ENCODE results near the gene CST6.
"Not testable (repeated sequence)": the region's sequence is repeated elsewhere in the genome, so short reads cannot be mapped to it uniquely, and the experiment has no call there.

CST6 gene

GRCh38 chr11:66015936-66016792 lies 4.4 kb downstream of the CST6 start:
- no peak for DNase-seq

GRCh38 chr11:66016793-66017177 lies 5.0 kb downstream of the CST6 start:
- DNase-seq, result no peak

- DNase-seq, result no peak
These were observed 5.5 kb downstream of the CST6 start for GRCh38 chr11:66017321-66017720.

GRCh38 chr11:66020212-66020611 lies 8.4 kb downstream of the CST6 start:
- no peak for DNase-seq

- DNase-seq, result no peak
These were observed 9.0 kb downstream of the CST6 start for GRCh38 chr11:66020618-66021357.

GRCh38 chr11:66022401-66023185 lies 10.8 kb downstream of the CST6 start:
- DNase-seq, result peak; percentile 39

GRCh38 chr11:66023186-66023440 lies 11.3 kb downstream of the CST6 start:
- not testable (repeated sequence) for DNase-seq

GRCh38 chr11:66026017-66026529 lies 14.3 kb downstream of the CST6 start, which contains the start of gene CATSPER1:
CATSPER1 (minus strand) TSS chr11:66026479; CDS start chr11:66026379, 100 bp downstream.
- DNase-seq, result no peak

- DNase-seq, result no peak
These were observed 21.3 kb downstream of the CST6 start for GRCh38 chr11:66032957-66033735.

- no peak for DNase-seq
These were observed 24.0 kb downstream of the CST6 start for GRCh38 chr11:66035653-66036333.

- no peak for DNase-seq
These were observed 24.5 kb downstream of the CST6 start for GRCh38 chr11:66036334-66036710.

GRCh38 chr11:66037327-66037726 lies 25.5 kb downstream of the CST6 start:
- no peak for DNase-seq

- no peak for DNase-seq
These were observed 28.0 kb downstream of the CST6 start for GRCh38 chr11:66039765-66040164.

GRCh38 chr11:66042227-66042995 lies 30.6 kb downstream of the CST6 start:
- no peak for DNase-seq

- DNase-seq, result no peak
These were observed 31.4 kb downstream of the CST6 start for GRCh38 chr11:66042996-66043906.

- no peak for DNase-seq
These were observed 32.9 kb downstream of the CST6 start for GRCh38 chr11:66044757-66045156.

- peak; percentile 61 for DNase-seq
These were observed 33.4 kb downstream of the CST6 start for GRCh38 chr11:66045177-66045639.

GRCh38 chr11:66046901-66047300 lies 35.1 kb downstream of the CST6 start:
- no peak for DNase-seq

GRCh38 chr11:66047541-66048365 lies 35.9 kb downstream of the CST6 start:
- DNase-seq, result no peak
